Colonic mucosa (tissue), 4 donors: ENCODE data around the gene NBAS. TPM values are rescaled to one million over a fixed set of nuclear protein-coding genes. Genes with fewer than 3 reads are reported as not detected.
A peak's percentile ranks its signal among the peaks of the same experiment; 100 is the strongest.
"Not testable (repeated sequence)": the region's sequence is repeated elsewhere in the genome, so short reads cannot be mapped to it uniquely, and the experiment has no call there.

Experiments used
- DNase-seq: peaks from one replicate; pipeline ENCODE4 v3.0.0-alpha.2; 2020
- H3K27ac ChIP-seq: fragments of 200-600 bp; one replicate; pipeline ENCODE4 v1.8.0; 2021
- H3K27me3 ChIP-seq: fragments of 200-600 bp; one replicate; pipeline ENCODE4 v1.8.0; 2021
- H3K36me3 ChIP-seq: fragments of 200-600 bp; one replicate; pipeline ENCODE4 v1.8.0; 2021
- H3K4me1 ChIP-seq: fragments of 200-600 bp; one replicate; pipeline ENCODE4 v1.8.0; 2021; ENCODE audit warnings: mild to moderate bottlenecking
- H3K4me3 ChIP-seq: fragments of 200-600 bp; one replicate; pipeline ENCODE4 v1.8.0; 2021
- H3K9ac ChIP-seq, 2 donors: one replicate each; pipeline ENCODE4 v1.7.0; 2013; ENCODE audit warnings: control low read depth in 2 of 2, low read depth in 2 of 2, low read length in 2 of 2
- H3K9me3 ChIP-seq: fragments of 200-600 bp; one replicate; pipeline ENCODE4 v1.8.0; 2021
- intact Hi-C: fragments of 100-400 bp; cut with DNase I; formaldehyde crosslinking; loops from one replicate; pipeline ENCODE4 v1.14.1; 2022
- total RNA-seq, 2 donors: library from RNA; stranded (reverse); fragmentation: NEBNext Ultra II Directional in 1 of 2; extraction: Animal tissue kit (Norgen Biotek cat#: 25700) in 1 of 2; gene quantifications; one replicate each; pipeline ENCODE4 v1.2.1, GENCODE V29; 2021
- TF ChIP-seq, protein P1 (sequence below): fragments of 200-600 bp; IDR thresholded peaks from one replicate; pipeline ENCODE4 v1.8.0; 2022; ENCODE audit warnings: antibody characterized with exemption, mild to moderate bottlenecking
- donor health status: healthy.
- donor health status: DM: no; HTN: no; CAD: no.
- donor health status: DM: no; HTN: no; CAD: no.

NBAS gene
- total RNA-seq, 2 donors from 2014 or later: 34.4 to 38.9 TPM

- TF ChIP-seq, protein P1, sequence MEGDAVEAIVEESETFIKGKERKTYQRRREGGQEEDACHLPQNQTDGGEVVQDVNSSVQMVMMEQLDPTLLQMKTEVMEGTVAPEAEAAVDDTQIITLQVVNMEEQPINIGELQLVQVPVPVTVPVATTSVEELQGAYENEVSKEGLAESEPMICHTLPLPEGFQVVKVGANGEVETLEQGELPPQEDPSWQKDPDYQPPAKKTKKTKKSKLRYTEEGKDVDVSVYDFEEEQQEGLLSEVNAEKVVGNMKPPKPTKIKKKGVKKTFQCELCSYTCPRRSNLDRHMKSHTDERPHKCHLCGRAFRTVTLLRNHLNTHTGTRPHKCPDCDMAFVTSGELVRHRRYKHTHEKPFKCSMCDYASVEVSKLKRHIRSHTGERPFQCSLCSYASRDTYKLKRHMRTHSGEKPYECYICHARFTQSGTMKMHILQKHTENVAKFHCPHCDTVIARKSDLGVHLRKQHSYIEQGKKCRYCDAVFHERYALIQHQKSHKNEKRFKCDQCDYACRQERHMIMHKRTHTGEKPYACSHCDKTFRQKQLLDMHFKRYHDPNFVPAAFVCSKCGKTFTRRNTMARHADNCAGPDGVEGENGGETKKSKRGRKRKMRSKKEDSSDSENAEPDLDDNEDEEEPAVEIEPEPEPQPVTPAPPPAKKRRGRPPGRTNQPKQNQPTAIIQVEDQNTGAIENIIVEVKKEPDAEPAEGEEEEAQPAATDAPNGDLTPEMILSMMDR: no peak
- Histone ChIP-seq H3K27me3 (no peaks in the 10 kb centered on the region), H3K9ac (no peak overlapping the region)
Measured at GRCh38 chr2:15531095-15531854, 29.9 kb downstream of the NBAS start.

DNA sequence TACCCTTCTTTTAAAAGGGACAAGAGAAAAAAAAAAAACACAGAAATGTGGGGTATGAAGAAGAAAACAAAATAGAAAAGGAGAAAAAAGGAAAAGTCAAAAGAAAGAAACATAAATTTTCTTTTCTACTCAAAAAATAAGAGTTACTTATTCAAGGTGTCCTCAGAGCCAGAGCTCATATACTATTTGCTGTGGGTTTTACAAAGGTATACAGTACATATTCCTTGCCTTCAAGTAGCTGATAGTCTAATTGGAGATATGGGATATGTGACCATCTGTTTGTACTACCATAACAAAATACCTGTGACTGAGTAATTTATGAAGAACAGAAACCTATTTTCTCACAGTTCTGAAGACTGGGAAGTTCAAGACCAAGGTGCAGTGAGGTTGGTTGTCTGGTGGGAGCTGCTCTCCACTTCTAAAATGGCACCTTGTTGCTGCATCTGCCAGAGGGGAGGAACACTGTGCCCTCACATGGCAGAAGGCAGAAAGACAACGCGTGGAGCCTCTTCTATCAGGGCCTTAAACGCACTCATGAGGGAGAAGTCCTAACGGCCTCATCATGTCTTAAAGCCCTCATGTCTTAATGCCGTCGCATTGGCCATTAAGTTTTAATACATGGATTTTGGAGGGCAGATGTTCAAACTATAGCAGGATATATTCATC, 33.9 kb downstream of the NBAS start:
- H3K4me3 ChIP-seq: no peak overlapping the region
- no peaks in the 10 kb centered on the region for H3K9me3 ChIP-seq
- no peak for DNase-seq
- peaks cover 5% of the 10 kb centered on the region for H3K36me3 ChIP-seq
- TF ChIP-seq, protein P1: no peak
- H3K4me1 ChIP-seq: no peaks in the 10 kb centered on the region
- H3K27me3 ChIP-seq: no peaks in the 10 kb centered on the region
- intact Hi-C loops: no loop called here
- H3K27ac ChIP-seq: no peak overlapping the region
- no peak overlapping the region for H3K9ac ChIP-seq

More at GRCh38 chr2:15531095-15531854, 29.9 kb downstream of the NBAS start:
- no peaks in the 10 kb centered on the region for H3K9me3 ChIP-seq
- no peaks in the 10 kb centered on the region for H3K36me3 ChIP-seq
- DNase-seq: no peak
- intact Hi-C loops: no loop called here
- no peaks in the 10 kb centered on the region for H3K4me1 ChIP-seq
- no peak overlapping the region for H3K27ac ChIP-seq
- no peak overlapping the region for H3K4me3 ChIP-seq

GRCh38 chr2:15521641-15522181, 39.4 kb downstream of the NBAS start:
- H3K27me3 ChIP-seq: no peaks in the 10 kb centered on the region
- TF ChIP-seq, protein P1: no peak
- peaks cover 5% of the 10 kb centered on the region for H3K36me3 ChIP-seq
- no peak overlapping the region for H3K9ac ChIP-seq
- intact Hi-C loops: no loop called here
- H3K9me3 ChIP-seq: no peaks in the 10 kb centered on the region
- no peak for DNase-seq
- peak overlapping the region; percentile 4 for H3K27ac ChIP-seq
- no peaks in the 10 kb centered on the region for H3K4me1 ChIP-seq
- no peak overlapping the region for H3K4me3 ChIP-seq

GRCh38 chr2:15520346-15520745, 40.8 kb downstream of the NBAS start:
- Histone ChIP-seq H3K36me3 (peaks cover 5% of the 10 kb centered on the region), H3K27ac (no peak overlapping the region), H3K4me3 (no peak overlapping the region), H3K27me3 (no peaks in the 10 kb centered on the region), H3K9ac (no peak overlapping the region), H3K9me3 (no peaks in the 10 kb centered on the region), H3K4me1 (no peaks in the 10 kb centered on the region)
- intact Hi-C loops: no loop called here
- no peak for DNase-seq
- TF ChIP-seq, protein P1: no peak

- H3K4me3 ChIP-seq, H3K4me1 ChIP-seq, H3K9me3 ChIP-seq, intact Hi-C loops, H3K27ac ChIP-seq, H3K27me3 ChIP-seq, H3K9ac ChIP-seq, H3K36me3 ChIP-seq, DNase-seq: not testable (repeated sequence)
Measured at GRCh38 chr2:15518759-15519158, 42.4 kb downstream of the NBAS start.

- Histone ChIP-seq H3K27ac (no peak overlapping the region), H3K9ac (no peak overlapping the region), H3K4me3 (no peak overlapping the region), H3K4me1 (no peaks in the 10 kb centered on the region), H3K36me3 (no peaks in the 10 kb centered on the region), H3K27me3 (no peaks in the 10 kb centered on the region), H3K9me3 (no peaks in the 10 kb centered on the region)
- DNase-seq: no peak
- intact Hi-C loops: no loop called here
- TF ChIP-seq, protein P1: no peak
Measured at GRCh38 chr2:15517793-15518192, 43.3 kb downstream of the NBAS start.
